22Rv1 (cell line): ENCODE measurements around the gene SLC22A5.

Source experiments
- ZFX ChIP-seq: fragments of 450-650 bp; IDR thresholded peaks from 2 replicates; pipeline ENCODE4 v1.6.1; 2017; ENCODE audit warnings: antibody characterized with exemption, borderline replicate concordance
- TF ChIP-seq, protein P1 (sequence below): fragments of 450-650 bp; IDR thresholded peaks from 2 replicates; pipeline ENCODE4 v1.5.1; 2017; ENCODE audit warnings: mild to moderate bottlenecking

DNA sequence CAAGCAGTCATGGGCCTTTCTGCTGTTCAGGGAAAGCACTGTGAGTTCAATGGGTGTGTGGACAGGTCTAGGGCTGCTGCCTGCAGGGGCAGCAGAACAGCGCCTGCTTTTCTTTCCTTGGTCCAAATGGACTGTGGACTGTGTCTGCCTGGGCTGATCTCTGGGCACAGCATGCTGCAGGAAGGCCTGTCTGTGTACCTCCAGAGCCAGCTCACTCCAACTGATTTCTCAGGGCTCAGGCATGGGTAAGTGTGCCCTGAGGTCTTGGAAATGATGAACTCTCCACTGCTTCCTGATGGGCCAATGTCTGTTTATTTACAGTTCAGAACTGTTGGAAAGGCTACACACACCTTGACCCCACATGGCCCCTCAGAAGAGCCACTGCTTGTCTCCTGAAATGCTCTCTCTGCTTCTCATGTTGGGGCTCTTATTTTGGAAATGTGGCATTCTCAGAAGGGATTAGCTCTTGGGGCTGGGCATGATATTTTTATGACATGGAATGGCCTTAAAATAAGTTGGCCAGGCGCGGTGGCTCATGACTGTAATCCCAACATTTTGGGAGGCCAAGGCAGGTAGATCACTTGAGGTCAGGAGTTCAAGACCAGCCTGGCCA lies 48.3 kb upstream of the SLC22A5 start:
- TF ChIP-seq, protein P1, sequence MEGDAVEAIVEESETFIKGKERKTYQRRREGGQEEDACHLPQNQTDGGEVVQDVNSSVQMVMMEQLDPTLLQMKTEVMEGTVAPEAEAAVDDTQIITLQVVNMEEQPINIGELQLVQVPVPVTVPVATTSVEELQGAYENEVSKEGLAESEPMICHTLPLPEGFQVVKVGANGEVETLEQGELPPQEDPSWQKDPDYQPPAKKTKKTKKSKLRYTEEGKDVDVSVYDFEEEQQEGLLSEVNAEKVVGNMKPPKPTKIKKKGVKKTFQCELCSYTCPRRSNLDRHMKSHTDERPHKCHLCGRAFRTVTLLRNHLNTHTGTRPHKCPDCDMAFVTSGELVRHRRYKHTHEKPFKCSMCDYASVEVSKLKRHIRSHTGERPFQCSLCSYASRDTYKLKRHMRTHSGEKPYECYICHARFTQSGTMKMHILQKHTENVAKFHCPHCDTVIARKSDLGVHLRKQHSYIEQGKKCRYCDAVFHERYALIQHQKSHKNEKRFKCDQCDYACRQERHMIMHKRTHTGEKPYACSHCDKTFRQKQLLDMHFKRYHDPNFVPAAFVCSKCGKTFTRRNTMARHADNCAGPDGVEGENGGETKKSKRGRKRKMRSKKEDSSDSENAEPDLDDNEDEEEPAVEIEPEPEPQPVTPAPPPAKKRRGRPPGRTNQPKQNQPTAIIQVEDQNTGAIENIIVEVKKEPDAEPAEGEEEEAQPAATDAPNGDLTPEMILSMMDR = no peak
- no peak for TF ChIP-seq ZFX
